RPMI7951 (cell line): ENCODE results near the gene MACF1. TPM values are rescaled to one million over a fixed set of nuclear protein-coding genes. Genes with fewer than 3 reads are reported as not detected.

Experiments used
- DNase-seq: peaks from one replicate; pipeline ENCODE4 v3.0.0-alpha.2; 2012; ENCODE audit warnings: low read depth
- total RNA-seq: library from RNA; depleted of rRNA; stranded (reverse); fragments of >200 nt; shearing (Covaris generic); gene quantifications from 2 replicates; pipeline ENCODE4 v1.2.3, GENCODE V29; 2014

The MACF1 gene
- total RNA-seq, 1 experiment from 2014 or later, result 88.4 TPM

- DNase-seq, result no peak
These were observed 105.5 kb downstream of the MACF1 start for GRCh38 chr1:39310015-39310414.

- no peak for DNase-seq
These were observed 106.2 kb downstream of the MACF1 start for GRCh38 chr1:39310691-39311090.

- DNase-seq, result no peak
These were observed 112.6 kb downstream of the MACF1 start for GRCh38 chr1:39317111-39317510.

- no peak for DNase-seq
These were observed 113.6 kb downstream of the MACF1 start for GRCh38 chr1:39317910-39318633.

- no peak for DNase-seq
These were observed 117.5 kb downstream of the MACF1 start for GRCh38 chr1:39321979-39322378.

GRCh38 chr1:39322431-39322830 is 117.9 kb downstream of the MACF1 start:
- DNase-seq, result no peak

- no peak for DNase-seq
These were observed 120.4 kb downstream of the MACF1 start for GRCh38 chr1:39324888-39325287.

GRCh38 chr1:39326836-39327235 is 122.3 kb downstream of the MACF1 start:
- no peak for DNase-seq

GRCh38 chr1:39328095-39328494 is 123.6 kb downstream of the MACF1 start:
- no peak for DNase-seq

- no peak for DNase-seq
These were observed 124.2 kb downstream of the MACF1 start for GRCh38 chr1:39328586-39329121.

- no peak for DNase-seq
These were observed 127.2 kb downstream of the MACF1 start for GRCh38 chr1:39331647-39332046.

- DNase-seq, result peak; percentile 20
These were observed 127.8 kb downstream of the MACF1 start for GRCh38 chr1:39332291-39332690.

- DNase-seq, result no peak
These were observed 128.3 kb downstream of the MACF1 start for GRCh38 chr1:39332828-39333227.

GRCh38 chr1:39333296-39333695 is 128.8 kb downstream of the MACF1 start:
- no peak for DNase-seq

- no peak for DNase-seq
These were observed 130.7 kb downstream of the MACF1 start for GRCh38 chr1:39335216-39335615.

GRCh38 chr1:39337067-39337466 is 132.6 kb downstream of the MACF1 start:
- DNase-seq, result no peak

GRCh38 chr1:39342776-39343175 is 138.3 kb downstream of the MACF1 start:
- DNase-seq, result no peak

GRCh38 chr1:39344394-39345154 is 140.1 kb downstream of the MACF1 start:
- no peak for DNase-seq

- no peak for DNase-seq
These were observed 142.4 kb downstream of the MACF1 start for GRCh38 chr1:39346872-39347271.

GRCh38 chr1:39348278-39348677 is 143.8 kb downstream of the MACF1 start:
- DNase-seq, result no peak

- DNase-seq, result no peak
These were observed 148.4 kb downstream of the MACF1 start for GRCh38 chr1:39352881-39353280.

GRCh38 chr1:39354572-39354971 is 150.1 kb downstream of the MACF1 start:
- DNase-seq, result no peak

- no peak for DNase-seq
These were observed 154.0 kb downstream of the MACF1 start for GRCh38 chr1:39358491-39358890.
